K562 (cell line): ENCODE data around the gene SNX33. TPM values are rescaled to one million over a fixed set of nuclear protein-coding genes. Genes with fewer than 3 reads are reported as not detected.
"Not testable (repeated sequence)": the region's sequence is repeated elsewhere in the genome, so short reads cannot be mapped to it uniquely, and the experiment has no call there.

Experiments
- ATAC-seq: fragments of 200-7000 bp; cut with Tn5 transposase; 3 replicates; pipeline ENCODE4 v1.9.1; 2020; ENCODE audit warnings: moderate library complexity
- BruUV-seq: library from RNA; stranded (reverse); fragments of 400-500 nt; replicated peaks from 2 replicates; lab custom pipeline; 2021; lab: Mats Ljungman, UMichigan
- CTCF ChIA-PET: fragments of 300-600 bp; formaldehyde crosslinking; extraction: SDS; loops from one replicate; lab custom pipeline; 2021; ENCODE audit warnings: low intra/inter-chr PET ratio; lab: Yijun Ruan, JAX
- POLR2A ChIA-PET: fragments of 300-600, 350-650 bp; sonication (Branson Sonifier 250); formaldehyde crosslinking; extraction: SDS; loops from one replicate; lab custom pipeline; 2021; ENCODE audit warnings: antibody characterized with exemption, inconsistent platforms; lab: Yijun Ruan, JAX
- DNase-seq, 4 experiments: peaks; one replicate each; pipeline versions ENCODE4 v3.0.0 to v3.0.0-alpha.2; 2011 to 2018; ENCODE audit warnings: low spot score in 3 of 4, mixed read lengths in 3 of 4; ENCODE audit errors: extremely low read depth in 1 of 4
- FAIRE-seq: peaks from 2 replicates; lab custom pipeline; 2011; peaks lifted over from hg19 to GRCh38; lab: Jason Lieb, UNC
- H2AFZ ChIP-seq: 2 replicates; pipeline ENCODE4 v1.6.0; 2011; ENCODE audit warnings: low read depth, low read length, control low read depth, inconsistent platforms
- H3K27ac ChIP-seq: fragments of 200-600 bp; 3 replicates; pipeline ENCODE4 v1.8.0; 2011; ENCODE audit warnings: low read depth, mild to moderate bottlenecking, control low read depth, inconsistent platforms, low read length, moderate library complexity, mixed read lengths; ENCODE audit errors: extremely low read depth
- H3K27me3 ChIP-seq, 2 experiments: fragments of 300-600 bp in 1 of 2; 2 replicates in 1 of 2; 3 replicates in 1 of 2; pipeline versions ENCODE4 v1.6.0 to v1.8.0; 2011; ENCODE audit warnings: inconsistent platforms in 2 of 2, low read length in 2 of 2, mild to moderate bottlenecking in 1 of 2, mixed read lengths in 1 of 2, moderate library complexity in 1 of 2; ENCODE audit not compliant: control insufficient read depth in 2 of 2, insufficient read depth in 2 of 2
- H3K36me3 ChIP-seq: fragments of 300-600 bp; 3 replicates; pipeline ENCODE4 v1.8.0; 2011; ENCODE audit warnings: mild to moderate bottlenecking, low read length, inconsistent platforms; ENCODE audit not compliant: control insufficient read depth, insufficient read depth
- H3K4me1 ChIP-seq, 2 experiments: fragments of 200-600 bp in 1 of 2; replicated peaks in 1 of 2; 2 replicates in 1 of 2; 3 replicates in 1 of 2; pipeline versions ENCODE4 v1.5.1 to v1.8.0; 2011; ENCODE audit warnings: inconsistent platforms in 2 of 2, low read length in 2 of 2, mild to moderate bottlenecking in 1 of 2, mixed read lengths in 1 of 2, moderate library complexity in 1 of 2; ENCODE audit not compliant: control insufficient read depth in 2 of 2, insufficient read depth in 2 of 2
- H3K4me2 ChIP-seq: 2 replicates; pipeline ENCODE4 v1.6.1; 2011; ENCODE audit warnings: low read length, control low read depth, inconsistent platforms, mixed read lengths; ENCODE audit not compliant: insufficient read depth
- H3K4me3 ChIP-seq: fragments of 200-600 bp; sonication (generic), shearing (Covaris generic); 2 replicates; pipeline ENCODE4 v1.5.1; 2016; ENCODE audit warnings: control low read depth, inconsistent platforms
- H3K79me2 ChIP-seq: fragments of 200-600 bp; 3 replicates; pipeline ENCODE4 v1.8.0; 2011; ENCODE audit warnings: low read length, inconsistent platforms; ENCODE audit not compliant: control insufficient read depth, insufficient read depth
- H3K9ac ChIP-seq, 2 experiments: 2 replicates each; pipeline versions ENCODE4 v1.6.0 to v1.6.1; 2011; ENCODE audit warnings: low read depth in 2 of 2, low read length in 2 of 2, control low read depth in 1 of 2, inconsistent platforms in 1 of 2, mild to moderate bottlenecking in 1 of 2, mixed read lengths in 1 of 2; ENCODE audit not compliant: insufficient read depth in 1 of 2
- H3K9me1 ChIP-seq: one replicate; pipeline ENCODE4 v1.6.0; 2011; ENCODE audit warnings: inconsistent platforms, mild to moderate bottlenecking, low read length, moderate library complexity; ENCODE audit not compliant: control insufficient read depth, insufficient read depth
- H3K9me3 ChIP-seq: replicated peaks from 2 replicates; pipeline ENCODE4 v1.5.1; 2011; ENCODE audit warnings: low read depth, low read length, inconsistent platforms; ENCODE audit not compliant: control insufficient read depth, insufficient read depth
- H4K20me1 ChIP-seq: replicated peaks from 2 replicates; pipeline ENCODE4 v1.6.1; 2011; ENCODE audit warnings: low read length, inconsistent platforms, mixed read lengths; ENCODE audit not compliant: control insufficient read depth, insufficient read depth
- EGR1 ChIP-seq: fragments of 450-650 bp; conservative IDR thresholded peaks from 2 replicates; pipeline ENCODE4 v1.6.1; 2017; ENCODE audit warnings: mild to moderate bottlenecking
- RBM14 ChIP-seq: fragments of 200-400 bp; formaldehyde crosslinking; IDR thresholded peaks from 2 replicates; pipeline ENCODE4 v1.6.1; 2018; ENCODE audit warnings: low read depth, mild to moderate bottlenecking, low read length, moderate library complexity, borderline replicate concordance; ENCODE audit not compliant: insufficient read depth
- WGBS: fragments of 100-300 bp; shearing (Covaris generic); methylation state at CpG from one replicate; pipeline ENCODE4 v1.1.6; 2016; ENCODE audit warnings: low coverage, mixed read lengths; ENCODE audit not compliant: insufficient coverage; ENCODE audit errors: missing lambda C conversion rate; 5-methylcytosine and 5-hydroxymethylcytosine counted together
- in situ Hi-C: fragments of 300-500 bp; cut with MboI; formaldehyde crosslinking; loops from 4 replicates; pipeline ENCODE4 v1.15.0; 2018; ENCODE audit warnings: inconsistent platforms, mixed read lengths
- intact Hi-C: fragments of 100-400 bp; cut with micrococcal nuclease; formaldehyde crosslinking; loops from 2 replicates; pipeline ENCODE4 v1.14.2; 2022
- polyA plus RNA-seq, 8 experiments: library from polyadenylated mRNA; depleted of rRNA in 4 of 8; stranded (reverse) in 5 of 8; unstranded in 3 of 8; fragments of >200 nt; fragmentation: Nextera tagmentation in 2 of 8; fragmentation: Illumina TruSeq in 1 of 8; extraction: Ambion mirVana in 2 of 8; extraction: Trizol in 1 of 8; gene quantifications; 2 replicates each; pipeline versions ENCODE4 v1.2.1 to v1.2.3, GENCODE V29; 2011 to 2014; ENCODE audit warnings: inconsistent platforms in 1 of 8, missing spikeins in 1 of 8
- total RNA-seq, 7 experiments: library from RNA; depleted of rRNA in 6 of 7; stranded (reverse); fragments of >200 nt in 6 of 7; fragmentation: Illumina TruSeq in 2 of 7; extraction: Trizol in 2 of 7; gene quantifications; 2 replicates each; pipeline versions ENCODE4 v1.2.1 to v1.2.3, GENCODE V29; 2011 to 2021; ENCODE audit warnings: low replicate concordance in 1 of 7
- TF ChIP-seq, protein P1 (sequence below): sonication (generic); formaldehyde crosslinking; IDR thresholded peaks from 2 replicates; pipeline ENCODE4 v1.4.0; 2020; ENCODE audit warnings: mild to moderate bottlenecking, missing genetic modification reagents

The SNX33 gene
- total and polyA plus RNA-seq, 9 of the 15 experiments (the other 6 are each of a cell fraction or from before 2014, with no cell fraction given) = 1.4 to 14.1 (median 8.2) TPM

DNA sequence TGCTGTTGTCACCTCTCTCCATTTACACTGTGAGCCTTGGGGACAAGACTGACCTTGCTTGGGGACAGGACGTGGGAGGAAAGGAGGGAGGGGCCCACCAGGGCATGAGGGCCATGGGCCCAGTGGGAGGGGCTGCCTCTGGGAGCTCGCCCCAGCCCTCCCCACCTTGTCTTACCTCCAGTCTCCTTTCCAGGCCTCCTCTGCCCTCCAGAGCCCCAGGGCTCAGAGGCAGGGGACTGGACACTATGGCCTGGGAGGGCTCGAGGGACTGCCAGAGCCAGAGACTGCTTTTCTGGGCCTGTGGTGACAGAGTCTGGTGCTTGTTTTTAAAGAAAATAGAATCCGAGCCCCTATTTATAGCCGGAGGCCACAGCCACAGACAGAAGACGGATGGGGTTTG is 54.7 kb downstream of the SNX33 start:
- WGBS = 40% methylated on average over 3 of the region's 6 CpGs
- CTCF ChIA-PET = interaction anchor here (0.7 kb wide), 1 partner anchor 125 kb away, joined by 5 read pairs; no protein-coding TSS in a partner anchor
- no TSS peak for BruUV-seq

GRCh38 chr15:75703440-75704262 is 55.9 kb downstream of the SNX33 start:
- H4K20me1 ChIP-seq, H2AFZ ChIP-seq, CTCF ChIA-PET, H3K9ac ChIP-seq, FAIRE-seq, H3K79me2 ChIP-seq, ATAC-seq, H3K27me3 ChIP-seq, H3K9me1 ChIP-seq, BruUV-seq, intact Hi-C loops, H3K4me3 ChIP-seq, POLR2A ChIA-PET, in situ Hi-C loops, H3K4me2 ChIP-seq, H3K9me3 ChIP-seq, H3K27ac ChIP-seq, DNase-seq, H3K36me3 ChIP-seq: not testable (repeated sequence)
- peaks cover 0 to 16% of the 10 kb centered on the region in 2 experiments; a peak in 3 of 5 replicates for H3K4me1 ChIP-seq
- WGBS = 19% methylated on average over 7 of the region's 18 CpGs

More for the DNA sequence above, 54.7 kb downstream of the SNX33 start:
- H3K27me3 ChIP-seq = no peaks in the 10 kb centered on the region
- peak in 2 of 4 experiments; percentile 23 to 45 for DNase-seq
- no peak overlapping the region for H3K4me3 ChIP-seq
- peak; percentile 55 for FAIRE-seq
- no peak for TF ChIP-seq RBM14
- peak; percentile 55 for TF ChIP-seq EGR1
- TF ChIP-seq, protein P1, sequence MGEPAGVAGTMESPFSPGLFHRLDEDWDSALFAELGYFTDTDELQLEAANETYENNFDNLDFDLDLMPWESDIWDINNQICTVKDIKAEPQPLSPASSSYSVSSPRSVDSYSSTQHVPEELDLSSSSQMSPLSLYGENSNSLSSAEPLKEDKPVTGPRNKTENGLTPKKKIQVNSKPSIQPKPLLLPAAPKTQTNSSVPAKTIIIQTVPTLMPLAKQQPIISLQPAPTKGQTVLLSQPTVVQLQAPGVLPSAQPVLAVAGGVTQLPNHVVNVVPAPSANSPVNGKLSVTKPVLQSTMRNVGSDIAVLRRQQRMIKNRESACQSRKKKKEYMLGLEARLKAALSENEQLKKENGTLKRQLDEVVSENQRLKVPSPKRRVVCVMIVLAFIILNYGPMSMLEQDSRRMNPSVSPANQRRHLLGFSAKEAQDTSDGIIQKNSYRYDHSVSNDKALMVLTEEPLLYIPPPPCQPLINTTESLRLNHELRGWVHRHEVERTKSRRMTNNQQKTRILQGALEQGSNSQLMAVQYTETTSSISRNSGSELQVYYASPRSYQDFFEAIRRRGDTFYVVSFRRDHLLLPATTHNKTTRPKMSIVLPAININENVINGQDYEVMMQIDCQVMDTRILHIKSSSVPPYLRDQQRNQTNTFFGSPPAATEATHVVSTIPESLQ (CRISPR knock-in tag) = no peak
- TF ChIP-seq, all 486 proteins: peak for 1
- H3K79me2 ChIP-seq = no peaks in the 10 kb centered on the region
- in situ Hi-C loops = no loop called here
- H4K20me1 ChIP-seq = no peaks in the 10 kb centered on the region
- H3K27ac ChIP-seq = no peak overlapping the region
- no peaks in the 10 kb centered on the region for H3K9me1 ChIP-seq
- peak overlapping the region in 1 of 2 experiments; percentile 35; a peak in 2 of 4 replicates for H3K9ac ChIP-seq
- ATAC-seq = peak; percentile 57
- no peak overlapping the region for H2AFZ ChIP-seq
- H3K4me1 ChIP-seq = peaks cover 0 to 17% of the 10 kb centered on the region in 2 experiments; a peak in 3 of 5 replicates
- H3K4me2 ChIP-seq = no peak overlapping the region
- intact Hi-C loops = no loop called here
- H3K9me3 ChIP-seq = no peaks in the 10 kb centered on the region
- no peaks in the 10 kb centered on the region for H3K36me3 ChIP-seq
- POLR2A ChIA-PET = no interaction called here
